Activated T-cell treated with anti-CD3 and anti-CD28 coated beads for 1 hour (primary cell): Measurements from ENCODE around the gene GPS2.
"Not testable (repeated sequence)": the region's sequence is repeated elsewhere in the genome, so short reads cannot be mapped to it uniquely, and the experiment has no call there.

Experiments used
- DNase-seq: peaks from one replicate; pipeline ENCODE4 v3.0.0-alpha.2; 2020; ENCODE audit warnings: low read depth

Gene GPS2

GRCh38 chr17:7336240-7337175 is 21.3 kb upstream of the GPS2 start, which contains the start of gene ACAP1:
ACAP1 (plus strand) TSS chr17:7336529; CDS start chr17:7336735, 206 bp downstream.
- DNase-seq: peak; percentile 87

- DNase-seq: not testable (repeated sequence)
Measured at GRCh38 chr17:7335765-7336164, 20.6 kb upstream of the GPS2 start.

- DNase-seq: no peak
Measured at GRCh38 chr17:7334938-7335538, 19.9 kb upstream of the GPS2 start.

- not testable (repeated sequence) for DNase-seq
Measured at GRCh38 chr17:7332600-7333069, 17.5 kb upstream of the GPS2 start.

GRCh38 chr17:7332111-7332510 is 17.0 kb upstream of the GPS2 start:
- no peak for DNase-seq

GRCh38 chr17:7330638-7331015 is 15.5 kb upstream of the GPS2 start:
- no peak for DNase-seq

- peak; percentile 59 for DNase-seq
Measured at GRCh38 chr17:7329997-7330637, 15.0 kb upstream of the GPS2 start.

GRCh38 chr17:7329374-7329996 is 14.3 kb upstream of the GPS2 start:
- DNase-seq: peak; percentile 89

GRCh38 chr17:7328840-7329373 is 13.7 kb upstream of the GPS2 start, which contains the start of gene NEURL4:
NEURL4 (minus strand) TSS chr17:7329335; CDS start chr17:7329312, 23 bp downstream.
- DNase-seq: no peak

GRCh38 chr17:7328009-7328408 is 12.8 kb upstream of the GPS2 start:
- no peak for DNase-seq

GRCh38 chr17:7327501-7327900 is 12.3 kb upstream of the GPS2 start:
- DNase-seq: no peak

- no peak for DNase-seq
Measured at GRCh38 chr17:7327056-7327455, 11.9 kb upstream of the GPS2 start.

GRCh38 chr17:7326186-7326585 is 11.0 kb upstream of the GPS2 start:
- DNase-seq: no peak

GRCh38 chr17:7325031-7325528 is 9.9 kb upstream of the GPS2 start:
- DNase-seq: no peak

GRCh38 chr17:7324438-7324779 is 9.2 kb upstream of the GPS2 start:
- DNase-seq: no peak

GRCh38 chr17:7323731-7324437 is 8.7 kb upstream of the GPS2 start:
- peak; percentile 63 for DNase-seq

GRCh38 chr17:7322520-7323194 is 7.5 kb upstream of the GPS2 start:
- DNase-seq: no peak

- no peak for DNase-seq
Measured at GRCh38 chr17:7321466-7321865, 6.3 kb upstream of the GPS2 start.

GRCh38 chr17:7318121-7318860 is 3.1 kb upstream of the GPS2 start:
- no peak for DNase-seq
